AG04449 (cell line): ENCODE results near the gene CCDC126.
"Not testable (repeated sequence)": the region's sequence is repeated elsewhere in the genome, so short reads cannot be mapped to it uniquely, and the experiment has no call there.

Experiments used
- CTCF ChIA-PET: fragments of 350-600 bp; formaldehyde crosslinking; extraction: SDS; loops from one replicate; lab custom pipeline; 2021; ENCODE audit warnings: antibody characterized with exemption; lab: Yijun Ruan, JAX
- POLR2A ChIA-PET: fragments of 400-600, 350-600 bp; formaldehyde crosslinking; extraction: SDS; loops from one replicate; lab custom pipeline; 2020; ENCODE audit warnings: antibody characterized with exemption, inconsistent platforms; lab: Yijun Ruan, JAX
- DNase-seq: peaks from one replicate; pipeline ENCODE4 v3.0.0-alpha.2; 2010; ENCODE audit warnings: low read depth, low spot score
- H3K4me3 ChIP-seq: 2 replicates; pipeline ENCODE4 v1.5.1; 2011; ENCODE audit warnings: low read depth, mild to moderate bottlenecking, control low read depth, low read length
- TF ChIP-seq, protein P1 (sequence below): IDR thresholded peaks from one replicate; pipeline ENCODE4 v1.5.1; 2011; ENCODE audit warnings: mild to moderate bottlenecking, moderate library complexity, low read length, control low read depth, inconsistent platforms; ENCODE audit not compliant: insufficient read depth; ENCODE audit errors: missing control alignments

CCDC126 gene, protein sequence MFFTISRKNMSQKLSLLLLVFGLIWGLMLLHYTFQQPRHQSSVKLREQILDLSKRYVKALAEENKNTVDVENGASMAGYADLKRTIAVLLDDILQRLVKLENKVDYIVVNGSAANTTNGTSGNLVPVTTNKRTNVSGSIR

GRCh38 chr7:23597094-23598091 is at the start of gene CCDC126:
Gene CCDC126 (plus strand): TSS chr7:23597382. CDS start chr7:23611316, 13,934 bp downstream.
- POLR2A ChIA-PET = no interaction called here
- TF ChIP-seq, protein P1, sequence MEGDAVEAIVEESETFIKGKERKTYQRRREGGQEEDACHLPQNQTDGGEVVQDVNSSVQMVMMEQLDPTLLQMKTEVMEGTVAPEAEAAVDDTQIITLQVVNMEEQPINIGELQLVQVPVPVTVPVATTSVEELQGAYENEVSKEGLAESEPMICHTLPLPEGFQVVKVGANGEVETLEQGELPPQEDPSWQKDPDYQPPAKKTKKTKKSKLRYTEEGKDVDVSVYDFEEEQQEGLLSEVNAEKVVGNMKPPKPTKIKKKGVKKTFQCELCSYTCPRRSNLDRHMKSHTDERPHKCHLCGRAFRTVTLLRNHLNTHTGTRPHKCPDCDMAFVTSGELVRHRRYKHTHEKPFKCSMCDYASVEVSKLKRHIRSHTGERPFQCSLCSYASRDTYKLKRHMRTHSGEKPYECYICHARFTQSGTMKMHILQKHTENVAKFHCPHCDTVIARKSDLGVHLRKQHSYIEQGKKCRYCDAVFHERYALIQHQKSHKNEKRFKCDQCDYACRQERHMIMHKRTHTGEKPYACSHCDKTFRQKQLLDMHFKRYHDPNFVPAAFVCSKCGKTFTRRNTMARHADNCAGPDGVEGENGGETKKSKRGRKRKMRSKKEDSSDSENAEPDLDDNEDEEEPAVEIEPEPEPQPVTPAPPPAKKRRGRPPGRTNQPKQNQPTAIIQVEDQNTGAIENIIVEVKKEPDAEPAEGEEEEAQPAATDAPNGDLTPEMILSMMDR = no peak
- peak within 1 kb of the TSS; percentile 76 for H3K4me3 ChIP-seq
- peak; percentile 28 for DNase-seq
- CTCF ChIA-PET = interaction anchor here (0.8 to 1.9 kb wide), 6 partner anchors 26 to 114 kb away, joined by 3 to 8 read pairs (median 4); partner anchors contain the start of gene FAM221A

DNA sequence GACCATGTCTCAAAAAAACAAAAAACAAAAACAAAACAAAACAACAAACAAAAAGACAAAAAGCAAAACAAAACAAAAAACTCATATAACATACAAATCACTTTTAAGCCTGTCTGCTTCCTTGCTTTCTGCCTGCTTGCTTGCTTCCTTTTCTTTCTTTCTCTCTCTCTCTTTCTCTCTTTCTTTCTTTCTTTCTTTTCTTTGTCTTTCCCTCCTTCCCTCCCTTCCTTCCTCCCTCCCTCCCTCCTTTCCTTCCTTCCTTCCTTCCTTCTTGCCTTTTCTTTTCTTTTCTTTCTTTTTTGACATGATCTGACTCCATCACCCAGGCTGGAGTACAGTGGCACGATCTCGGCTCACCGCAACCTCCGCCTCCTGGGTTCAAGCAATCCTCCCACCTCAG is 49.5 kb upstream of the CCDC126 start:
- DNase-seq = no peak
- H3K4me3 ChIP-seq = no peak overlapping the region
- TF ChIP-seq, protein P1 = no peak
- POLR2A ChIA-PET = no interaction called here
- CTCF ChIA-PET = interaction anchor here (1.1 to 5.2 kb wide), 14 partner anchors 9 to 291 kb away, joined by 3 to 110 read pairs (median 8); partner anchors contain the start of genes STK31 and TRA2A

DNA sequence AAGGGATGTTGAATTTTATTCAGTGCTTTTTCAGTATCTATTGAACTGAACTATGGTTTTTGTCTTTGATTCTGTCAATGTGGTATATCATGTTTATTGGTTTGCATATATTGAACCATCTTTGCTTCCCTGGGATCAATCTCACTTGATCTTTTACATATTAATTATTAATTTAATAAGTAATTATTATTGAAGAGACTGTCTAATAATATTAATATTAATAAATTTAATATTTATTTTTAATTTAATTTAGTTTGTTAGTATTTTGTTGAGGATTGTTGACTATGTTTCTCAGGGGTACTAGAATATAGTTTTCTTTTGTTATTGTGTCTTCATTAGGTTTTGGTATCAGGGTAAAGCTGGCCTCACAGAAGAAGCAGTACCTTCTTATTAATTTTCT is 38.9 kb upstream of the CCDC126 start:
- DNase-seq = no peak
- POLR2A ChIA-PET = no interaction called here
- CTCF ChIA-PET = interaction anchor here (0.7 to 1.9 kb wide), 2 partner anchors 12 kb away, joined by 3 to 12 read pairs; no protein-coding TSS in a partner anchor
- H3K4me3 ChIP-seq = no peak overlapping the region
- TF ChIP-seq, protein P1 = no peak

GRCh38 chr7:23570592-23571200 is 26.5 kb upstream of the CCDC126 start:
- CTCF ChIA-PET = interaction anchor here (0.7 to 10.9 kb wide), 23 partner anchors 8 to 1147 kb away, joined by 3 to 217 read pairs (median 4); partner anchors contain the start of genes CCDC126 and STK31
- TF ChIP-seq, protein P1 = peak; percentile 77
- H3K4me3 ChIP-seq = no peak overlapping the region
- POLR2A ChIA-PET = no interaction called here
- DNase-seq = peak; percentile 23

DNA sequence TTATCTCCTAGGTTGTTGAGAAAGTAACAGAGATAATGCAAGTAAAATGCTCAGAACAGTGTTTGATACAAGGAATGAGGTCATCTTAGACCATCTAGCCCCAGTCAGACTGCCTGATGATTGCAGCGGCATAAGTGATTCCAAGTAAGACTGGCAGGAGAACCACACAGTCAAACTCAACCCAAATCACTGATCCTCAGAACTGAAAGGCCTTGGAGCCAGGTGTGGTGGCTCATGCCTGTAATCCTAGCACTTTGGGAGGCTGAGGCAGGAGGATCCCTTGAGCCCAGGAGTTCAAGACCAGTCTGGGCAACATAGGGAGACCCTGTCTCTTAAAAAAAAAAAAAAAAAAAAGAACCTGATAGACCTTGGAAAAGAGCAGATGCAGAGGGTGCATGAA is 15.2 kb upstream of the CCDC126 start:
- CTCF ChIA-PET = interaction anchor here (0.7 to 1.3 kb wide), 3 partner anchors 11 to 130 kb away, joined by 3 to 4 read pairs (median 4); no protein-coding TSS in a partner anchor
- POLR2A ChIA-PET, DNase-seq, H3K4me3 ChIP-seq: not testable (repeated sequence)

DNA sequence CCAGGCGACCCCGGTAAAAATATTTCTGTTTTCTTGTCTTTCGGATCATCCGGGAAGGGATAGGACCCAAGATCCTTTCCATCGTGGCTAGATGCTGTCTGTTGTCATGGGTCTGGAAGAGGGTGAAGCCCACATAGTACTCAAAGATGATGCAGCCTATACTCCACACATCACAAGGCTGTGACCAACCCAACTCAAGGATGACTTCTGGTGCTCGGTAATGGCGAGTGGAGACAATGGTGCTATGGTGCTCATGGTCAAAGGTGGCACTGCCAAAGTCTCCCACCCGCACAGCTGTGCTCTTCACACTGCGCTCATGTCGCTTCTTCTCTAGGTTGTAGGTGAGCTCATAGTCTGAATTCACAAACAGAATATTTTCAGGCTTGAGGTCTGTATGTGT is 11.9 kb upstream of the CCDC126 start:
- CTCF ChIA-PET, POLR2A ChIA-PET, DNase-seq, H3K4me3 ChIP-seq: not testable (repeated sequence)

GRCh38 chr7:23586159-23586558 is 11.0 kb upstream of the CCDC126 start:
- TF ChIP-seq, protein P1 = no peak
- DNase-seq = no peak
- ChIA-PET CTCF (no interaction called here), POLR2A (no interaction called here)
- no peak overlapping the region for H3K4me3 ChIP-seq
